Measurements from ENCODE around the gene OSCAR. TPM values are rescaled to one million over a fixed set of nuclear protein-coding genes. Genes with fewer than 3 reads are reported as not detected.

Gene OSCAR
- total and polyA plus RNA-seq, 2 of the 13 experiments (the other 11 are each of a cell fraction or from before 2014, with no cell fraction given) = 1.9 TPM; not detected in 1

- TF ChIP-seq ZNF121 (CRISPR knock-in tag; IDR thresholded peaks at IDR 0.05) (0 out of 2 replicates have a peak, but pooled peaks have one; percentile 16), GATAD1 (CRISPR knock-in tag; IDR thresholded peaks at IDR 0.05) (no peak)
These were observed 38.1 kb upstream of the OSCAR start (continued) for GRCh38 chr19:54138489-54139256.

DNA sequence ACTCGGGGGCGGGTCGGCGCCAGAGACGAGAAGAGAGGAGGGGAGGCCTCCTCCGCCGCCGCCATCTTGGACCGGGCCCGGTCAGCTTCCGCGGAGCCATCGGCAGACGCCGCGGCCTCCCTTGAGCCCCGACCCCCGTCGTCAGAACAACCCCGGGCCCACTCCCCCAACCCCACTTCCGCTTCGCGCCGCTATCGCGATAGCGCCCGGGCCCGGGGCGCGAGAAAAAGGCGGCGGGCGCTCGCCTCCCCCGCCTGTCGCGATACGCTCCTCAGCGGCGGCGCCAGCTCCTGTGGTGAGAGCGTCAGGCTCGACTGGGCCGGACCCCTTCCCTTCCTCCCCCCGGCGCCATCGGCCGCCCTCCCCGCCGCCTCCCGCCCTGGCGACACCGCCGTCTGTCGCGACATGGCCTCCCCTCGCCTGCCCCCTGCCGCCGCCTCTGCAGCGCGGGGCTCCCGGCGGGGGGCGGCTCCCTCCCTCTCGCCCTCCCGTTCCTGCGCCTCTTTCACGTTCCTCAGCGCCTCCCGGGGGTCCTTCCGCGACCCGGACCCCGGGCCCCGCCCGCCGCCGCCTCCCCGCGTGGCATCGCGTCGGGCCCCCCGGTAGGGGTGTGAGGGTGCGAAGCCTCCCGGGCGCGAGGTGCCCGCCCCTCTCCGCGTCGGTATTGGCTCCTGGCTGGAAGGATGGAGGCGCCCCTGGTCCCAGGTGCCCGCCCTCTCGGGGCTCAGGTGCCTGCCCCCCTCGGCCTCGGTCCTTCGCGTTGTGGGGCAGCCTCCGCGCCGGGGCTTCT lies 37.3 kb upstream of the OSCAR start, which contains the start of gene CNOT3:
Gene CNOT3, plus strand, starts transcription at position 64 of the 790 bp plus-strand sequence. CDS start 5,217 bp downstream, outside the sequence.
- intact Hi-C loops (cut with micrococcal nuclease; ENCODE audit: unreplicated experiment) (loop anchor here (5.0 kb wide), 1 partner anchor 64 kb away; the partner anchor contains the start of gene RPS9), in situ Hi-C loops (cut with HindIII; ENCODE audit: extremely low pct_ligation_motif_present, low pct_unique_long_range_greater_than_20kb) (no loop called here)
- peak within 1 kb of the TSS; percentile 72 for H2AFZ ChIP-seq (ENCODE audit: low read length)
- peak within 1 kb of the TSS; percentile 97 for H3K9ac ChIP-seq (ENCODE audit: insufficient read depth, low read depth, low read length)
- H3K4me1 ChIP-seq (ENCODE audit: insufficient read depth, low read length) = peaks cover 42% of the 10 kb centered on the region
- H3K36me3 ChIP-seq (replicated peaks in 1 of 2; ENCODE audit: control insufficient read depth in 1 of 2, insufficient read depth in 2 of 2, low read length in 2 of 2) = peaks cover 20 to 33% of the 10 kb centered on the region in 2 experiments
- peak within 1 kb of the TSS; percentile 94 for H3K4me2 ChIP-seq (ENCODE audit: low read depth, low read length)
- peak within 1 kb of the TSS; percentile 88 for H3K27ac ChIP-seq (ENCODE audit: extremely low read length, insufficient read depth, low read length)
- CTCF ChIA-PET (ENCODE audit: low intra/inter-chr PET ratio, low total read pairs) = no interaction called here
- H3K27me3 ChIP-seq (ENCODE audit: control insufficient read depth in 1 of 2, insufficient read depth in 2 of 2, low read length in 2 of 2) = no peaks in the 10 kb centered on the region; a peak in 1 of 5 replicates
- ATAC-seq (no peak), FAIRE-seq (no peak), DNase-seq (ENCODE audit: low spot score) (no peak)
- POLR2A ChIA-PET = interaction anchor here (1.0 to 2.8 kb wide), 22 partner anchors 10 to 979 kb away, joined by 3 to 73 read pairs (median 5); partner anchors contain the start of genes LENG1, LENG8, LENG9 and MBOAT7
- no TSS peak for BruUV-seq (replicated peaks)
- H3K79me2 ChIP-seq (ENCODE audit: insufficient read depth, low read length) = peaks cover 39% of the 10 kb centered on the region
- peaks cover 5% of the 10 kb centered on the region for H3K9me3 ChIP-seq (ENCODE audit: low read length)
- H3K4me3 ChIP-seq (replicated peaks in 1 of 3; ENCODE audit: insufficient read depth in 1 of 3, low read depth in 2 of 3, low read length in 3 of 3) = peak within 1 kb of the TSS; percentile 74 to 86 (median 82)
- no CpG with 5 or more reads among the region's 103 CpGs for WGBS (ENCODE audit: low lambda C conversion rate)
- peaks cover 10% of the 10 kb centered on the region; the same call in 1 of the 2 replicates for H4K20me1 ChIP-seq (ENCODE audit: insufficient read depth, low read length)
- TF ChIP-seq ZNF451 (CRISPR knock-in tag; IDR thresholded peaks at IDR 0.05) (peak; percentile 67; the same call in 1 of the 2 replicates), PAX8 (CRISPR knock-in tag; IDR thresholded peaks at IDR 0.05; ENCODE audit: borderline replicate concordance) (0 out of 2 replicates have a peak, but pooled peaks have one; percentile 69), SMYD3 (CRISPR knock-in tag; IDR thresholded peaks at IDR 0.05) (no peak), RFXAP (CRISPR knock-in tag; IDR thresholded peaks at IDR 0.05; ENCODE audit: borderline replicate concordance) (peak; percentile 57; the same call in 1 of the 2 replicates), POLR2AphosphoS5 (IDR thresholded peaks at IDR 0.05; ENCODE audit: low read depth, low read length) (peak; percentile 72), ZFX (CRISPR knock-in tag; IDR thresholded peaks at IDR 0.05; ENCODE audit: low read depth) (peak; percentile 79), KDM5B (CRISPR knock-in tag; IDR thresholded peaks at IDR 0.05; ENCODE audit: borderline replicate concordance) (peak; percentile 76), ATF2 (CRISPR knock-in tag; IDR thresholded peaks at IDR 0.05) (no peak), ZNF777 (CRISPR knock-in tag; IDR thresholded peaks at IDR 0.05) (no peak), ZFYVE20 (CRISPR knock-in tag; IDR thresholded peaks at IDR 0.05; ENCODE audit: borderline replicate concordance, low read depth) (no peak), ZNF605 (CRISPR knock-in tag; IDR thresholded peaks at IDR 0.05) (0 out of 2 replicates have a peak, but pooled peaks have one; percentile 30), MAZ (IDR thresholded peaks at IDR 0.05; ENCODE audit: borderline replicate concordance, low read depth, low read length) (no peak), MAZ (CRISPR knock-in tag; IDR thresholded peaks at IDR 0.05; ENCODE audit: low read depth) (peak; percentile 60; the same call in 1 of the 2 replicates), NFRKB (IDR thresholded peaks at IDR 0.05) (peak; percentile 89), ZNF10 (CRISPR knock-in tag; IDR thresholded peaks at IDR 0.05; ENCODE audit: borderline replicate concordance, low read depth) (no peak), ARID2 (CRISPR knock-in tag; IDR thresholded peaks at IDR 0.05; ENCODE audit: borderline replicate concordance) (no peak)
- TF ChIP-seq, protein P1, sequence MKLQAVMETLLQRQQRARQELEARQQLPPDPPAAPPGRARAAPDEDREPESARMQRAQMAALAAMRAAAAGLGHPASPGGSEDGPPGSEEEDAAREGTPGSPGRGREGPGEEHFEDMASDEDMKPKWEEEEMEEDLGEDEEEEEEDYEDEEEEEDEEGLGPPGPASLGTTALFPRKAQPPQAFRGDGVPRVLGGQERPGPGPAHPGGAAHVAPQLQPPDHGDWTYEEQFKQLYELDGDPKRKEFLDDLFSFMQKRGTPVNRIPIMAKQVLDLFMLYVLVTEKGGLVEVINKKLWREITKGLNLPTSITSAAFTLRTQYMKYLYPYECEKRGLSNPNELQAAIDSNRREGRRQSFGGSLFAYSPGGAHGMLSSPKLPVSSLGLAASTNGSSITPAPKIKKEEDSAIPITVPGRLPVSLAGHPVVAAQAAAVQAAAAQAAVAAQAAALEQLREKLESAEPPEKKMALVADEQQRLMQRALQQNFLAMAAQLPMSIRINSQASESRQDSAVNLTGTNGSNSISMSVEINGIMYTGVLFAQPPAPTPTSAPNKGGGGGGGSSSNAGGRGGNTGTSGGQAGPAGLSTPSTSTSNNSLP (IDR thresholded peaks at IDR 0.05; ENCODE audit: low read depth, low read length) = no peak
